Colonic mucosa (tissue), 4 donors: ENCODE measurements around the gene PLEKHH3. TPM values are rescaled to one million over a fixed set of nuclear protein-coding genes. Genes with fewer than 3 reads are reported as not detected.
A peak's percentile ranks its signal among the peaks of the same experiment; 100 is the strongest.

Experiments
- DNase-seq: peaks from one replicate; pipeline ENCODE4 v3.0.0-alpha.2; 2020
- H3K27ac ChIP-seq: fragments of 200-600 bp; one replicate; pipeline ENCODE4 v1.8.0; 2021
- H3K27me3 ChIP-seq: fragments of 200-600 bp; one replicate; pipeline ENCODE4 v1.8.0; 2021
- H3K36me3 ChIP-seq: fragments of 200-600 bp; one replicate; pipeline ENCODE4 v1.8.0; 2021
- H3K4me1 ChIP-seq: fragments of 200-600 bp; one replicate; pipeline ENCODE4 v1.8.0; 2021; ENCODE audit warnings: mild to moderate bottlenecking
- H3K4me3 ChIP-seq: fragments of 200-600 bp; one replicate; pipeline ENCODE4 v1.8.0; 2021
- H3K9ac ChIP-seq, 2 donors: one replicate each; pipeline ENCODE4 v1.7.0; 2013; ENCODE audit warnings: control low read depth in 2 of 2, low read depth in 2 of 2, low read length in 2 of 2
- H3K9me3 ChIP-seq: fragments of 200-600 bp; one replicate; pipeline ENCODE4 v1.8.0; 2021
- intact Hi-C: fragments of 100-400 bp; cut with DNase I; formaldehyde crosslinking; loops from one replicate; pipeline ENCODE4 v1.14.1; 2022
- total RNA-seq, 2 donors: library from RNA; stranded (reverse); fragmentation: NEBNext Ultra II Directional in 1 of 2; extraction: Animal tissue kit (Norgen Biotek cat#: 25700) in 1 of 2; gene quantifications; one replicate each; pipeline ENCODE4 v1.2.1, GENCODE V29; 2021
- TF ChIP-seq, protein P1 (sequence below): fragments of 200-600 bp; IDR thresholded peaks from one replicate; pipeline ENCODE4 v1.8.0; 2022; ENCODE audit warnings: antibody characterized with exemption, mild to moderate bottlenecking
- donor health status: healthy.
- donor health status: DM: no; HTN: no; CAD: no.
- donor health status: DM: no; HTN: no; CAD: no.

The PLEKHH3 gene
- total RNA-seq, 2 donors from 2014 or later = 14.6 to 17.6 TPM

- H3K4me1 ChIP-seq = no peaks in the 10 kb centered on the region
- intact Hi-C loops = no loop called here
- no peak for DNase-seq
- H3K27ac ChIP-seq = no peak overlapping the region
- H3K27me3 ChIP-seq = no peaks in the 10 kb centered on the region
- no peak overlapping the region for H3K4me3 ChIP-seq
- H3K36me3 ChIP-seq = peaks cover 7% of the 10 kb centered on the region
- TF ChIP-seq, protein P1, sequence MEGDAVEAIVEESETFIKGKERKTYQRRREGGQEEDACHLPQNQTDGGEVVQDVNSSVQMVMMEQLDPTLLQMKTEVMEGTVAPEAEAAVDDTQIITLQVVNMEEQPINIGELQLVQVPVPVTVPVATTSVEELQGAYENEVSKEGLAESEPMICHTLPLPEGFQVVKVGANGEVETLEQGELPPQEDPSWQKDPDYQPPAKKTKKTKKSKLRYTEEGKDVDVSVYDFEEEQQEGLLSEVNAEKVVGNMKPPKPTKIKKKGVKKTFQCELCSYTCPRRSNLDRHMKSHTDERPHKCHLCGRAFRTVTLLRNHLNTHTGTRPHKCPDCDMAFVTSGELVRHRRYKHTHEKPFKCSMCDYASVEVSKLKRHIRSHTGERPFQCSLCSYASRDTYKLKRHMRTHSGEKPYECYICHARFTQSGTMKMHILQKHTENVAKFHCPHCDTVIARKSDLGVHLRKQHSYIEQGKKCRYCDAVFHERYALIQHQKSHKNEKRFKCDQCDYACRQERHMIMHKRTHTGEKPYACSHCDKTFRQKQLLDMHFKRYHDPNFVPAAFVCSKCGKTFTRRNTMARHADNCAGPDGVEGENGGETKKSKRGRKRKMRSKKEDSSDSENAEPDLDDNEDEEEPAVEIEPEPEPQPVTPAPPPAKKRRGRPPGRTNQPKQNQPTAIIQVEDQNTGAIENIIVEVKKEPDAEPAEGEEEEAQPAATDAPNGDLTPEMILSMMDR = no peak
- no peaks in the 10 kb centered on the region for H3K9me3 ChIP-seq
- H3K9ac ChIP-seq = no peak overlapping the region
Observed at GRCh38 chr17:42700586-42701289, 23.9 kb upstream of the PLEKHH3 start.

DNA sequence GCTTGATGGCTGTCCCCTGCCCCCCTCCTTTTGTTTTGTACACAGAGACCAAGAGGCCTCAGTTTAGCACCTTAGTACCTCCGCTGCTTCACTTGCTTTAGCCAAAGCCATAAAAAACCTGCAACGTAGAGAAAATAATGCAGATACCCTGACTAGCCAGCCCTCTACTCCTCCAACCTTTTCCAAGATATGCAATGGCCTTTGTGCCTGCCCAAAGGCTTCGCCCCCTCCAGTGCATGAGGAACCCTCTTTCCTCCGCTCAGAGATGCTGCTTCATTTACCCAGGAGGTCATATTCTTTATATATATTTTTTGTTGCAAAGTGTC lies 22.6 kb upstream of the PLEKHH3 start:
- TF ChIP-seq, protein P1 = no peak
- H3K4me1 ChIP-seq = no peaks in the 10 kb centered on the region
- no peak overlapping the region for H3K9ac ChIP-seq
- DNase-seq = no peak
- no peak overlapping the region for H3K27ac ChIP-seq
- no peak overlapping the region for H3K4me3 ChIP-seq
- intact Hi-C loops = no loop called here
- H3K9me3 ChIP-seq = no peaks in the 10 kb centered on the region
- H3K27me3 ChIP-seq = no peaks in the 10 kb centered on the region
- H3K36me3 ChIP-seq = peaks cover 2% of the 10 kb centered on the region

- Histone ChIP-seq H3K9ac (no peak overlapping the region), H3K27ac (no peak overlapping the region), H3K36me3 (no peaks in the 10 kb centered on the region), H3K4me1 (no peaks in the 10 kb centered on the region), H3K4me3 (no peak overlapping the region), H3K9me3 (no peaks in the 10 kb centered on the region), H3K27me3 (no peaks in the 10 kb centered on the region)
- peak; percentile 27 for DNase-seq
- TF ChIP-seq, protein P1 = no peak
- intact Hi-C loops = no loop called here
Observed at GRCh38 chr17:42698736-42699414, 22.1 kb upstream of the PLEKHH3 start.

- no peaks in the 10 kb centered on the region for H3K36me3 ChIP-seq
Observed at GRCh38 chr17:42697108-42697811, 20.5 kb upstream of the PLEKHH3 start.

DNA sequence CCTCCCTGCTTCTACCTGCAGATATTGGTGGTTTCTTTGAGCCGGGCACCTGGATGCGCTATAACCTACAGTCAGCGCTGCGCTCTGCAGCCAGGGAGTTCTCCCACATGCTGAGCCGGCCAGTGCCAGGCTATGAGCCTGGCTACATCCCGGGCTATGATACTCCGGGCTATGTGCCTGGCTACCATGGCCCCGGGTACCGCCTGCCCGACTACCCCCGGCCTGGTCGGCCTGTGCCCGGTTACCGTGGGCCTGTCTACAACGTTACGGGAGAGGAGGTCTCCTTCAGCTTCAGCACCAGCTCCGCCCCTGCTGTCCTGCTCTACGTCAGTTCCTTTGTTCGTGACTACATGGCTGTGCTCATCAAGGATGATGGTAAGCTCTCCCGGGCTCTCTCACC lies 18.7 kb upstream of the PLEKHH3 start:
- intact Hi-C loops = no loop called here
- Histone ChIP-seq H3K36me3 (no peaks in the 10 kb centered on the region), H3K9me3 (no peaks in the 10 kb centered on the region), H3K27me3 (no peaks in the 10 kb centered on the region), H3K27ac (no peak overlapping the region), H3K9ac (no peak overlapping the region), H3K4me3 (no peak overlapping the region), H3K4me1 (no peaks in the 10 kb centered on the region)
- TF ChIP-seq, protein P1 = no peak
- DNase-seq = no peak

More at GRCh38 chr17:42697108-42697811, 20.5 kb upstream of the PLEKHH3 start:
- H3K4me3 ChIP-seq = no peak overlapping the region
- no peaks in the 10 kb centered on the region for H3K9me3 ChIP-seq
- H3K9ac ChIP-seq = no peak overlapping the region
- H3K4me1 ChIP-seq = no peaks in the 10 kb centered on the region
- no peak for DNase-seq
- intact Hi-C loops = no loop called here
- H3K27ac ChIP-seq = no peak overlapping the region
- TF ChIP-seq, protein P1 = no peak
- no peaks in the 10 kb centered on the region for H3K27me3 ChIP-seq
